Liver (tissue), 9 donors: ENCODE measurements around the gene IFI16. TPM values are rescaled to one million over a fixed set of nuclear protein-coding genes. Genes with fewer than 3 reads are reported as not detected.
A peak's percentile ranks its signal among the peaks of the same experiment; 100 is the strongest.

ENCODE experiments used
- DNase-seq: peaks from one replicate; pipeline ENCODE4 v3.0.0-alpha.2; 2017; ENCODE audit warnings: low spot score
- H3K27ac ChIP-seq, 2 donors: one replicate each; pipeline ENCODE4 v1.7.0; 2013; ENCODE audit warnings: inconsistent platforms in 2 of 2, low read length in 2 of 2, control low read depth in 1 of 2, low read depth in 1 of 2, mild to moderate bottlenecking in 1 of 2
- H3K27me3 ChIP-seq, 4 donors: one replicate each; pipeline versions ENCODE4 v1.6.1 to v1.7.0; 2013; ENCODE audit warnings: low read length in 3 of 4, inconsistent platforms in 1 of 4, mild to moderate bottlenecking in 1 of 4, moderate library complexity in 1 of 4; ENCODE audit not compliant: control insufficient read depth in 4 of 4, insufficient read depth in 4 of 4
- H3K36me3 ChIP-seq, 4 donors: one replicate each; pipeline versions ENCODE4 v1.6.1 to v1.7.0; 2013; ENCODE audit warnings: low read length in 3 of 4, mild to moderate bottlenecking in 3 of 4, low read depth in 1 of 4, moderate library complexity in 1 of 4; ENCODE audit not compliant: control insufficient read depth in 4 of 4, insufficient read depth in 3 of 4
- H3K4me1 ChIP-seq, 4 donors: one replicate each; pipeline versions ENCODE4 v1.6.1 to v1.7.0; 2013; ENCODE audit warnings: low read length in 3 of 4, mild to moderate bottlenecking in 3 of 4, moderate library complexity in 1 of 4; ENCODE audit not compliant: control insufficient read depth in 4 of 4, insufficient read depth in 4 of 4
- H3K4me3 ChIP-seq, 3 donors: one replicate each; pipeline versions ENCODE4 v1.6.1 to v1.7.0; 2013; ENCODE audit warnings: low read length in 3 of 3, control low read depth in 1 of 3, low read depth in 1 of 3, mild to moderate bottlenecking in 1 of 3
- H3K9ac ChIP-seq, 2 donors: one replicate each; pipeline ENCODE4 v1.7.0; 2013; ENCODE audit warnings: low read length in 2 of 2, mild to moderate bottlenecking in 2 of 2, moderate library complexity in 2 of 2, control low read depth in 1 of 2, low read depth in 1 of 2
- H3K9me3 ChIP-seq, 4 donors: one replicate each; pipeline versions ENCODE4 v1.6.1 to v1.7.0; 2013; ENCODE audit warnings: low read length in 3 of 4; ENCODE audit not compliant: control insufficient read depth in 4 of 4
- ATF3 ChIP-seq: IDR thresholded peaks from 2 replicates; pipeline ENCODE4 v1.6.1; 2016; ENCODE audit warnings: antibody characterized with exemption
- CTCF ChIP-seq: fragments of 150-350 bp; IDR thresholded peaks from 2 replicates; pipeline ENCODE4 v1.5.1; 2017; ENCODE audit warnings: improper control_type of control experiment, low read depth, low read length; ENCODE audit not compliant: missing input control
- EGR1 ChIP-seq, 2 donors: IDR thresholded peaks; 2 replicates each; pipeline ENCODE4 v1.6.1; 2016 to 2018; ENCODE audit warnings: antibody characterized with exemption in 2 of 2, low read depth in 2 of 2
- FOXA1 ChIP-seq: IDR thresholded peaks from 2 replicates; pipeline ENCODE4 v1.6.1; 2016; ENCODE audit warnings: antibody characterized with exemption
- FOXA2 ChIP-seq: IDR thresholded peaks from 2 replicates; pipeline ENCODE4 v1.6.1; 2016; ENCODE audit warnings: antibody characterized with exemption
- GABPA ChIP-seq, 2 donors: IDR thresholded peaks in 1 of 2; conservative IDR thresholded peaks in 1 of 2; 2 replicates each; pipeline ENCODE4 v1.6.1; 2016; ENCODE audit warnings: antibody characterized with exemption in 2 of 2, mild to moderate bottlenecking in 1 of 2, moderate library complexity in 1 of 2
- HNF4A ChIP-seq, 2 donors: conservative IDR thresholded peaks; 2 replicates each; pipeline ENCODE4 v1.6.1; 2016; ENCODE audit warnings: antibody characterized with exemption in 2 of 2, mild to moderate bottlenecking in 2 of 2
- HNF4G ChIP-seq: IDR thresholded peaks from 2 replicates; pipeline ENCODE4 v1.6.1; 2016; ENCODE audit warnings: antibody characterized with exemption
- JUND ChIP-seq, 2 donors: IDR thresholded peaks; 2 replicates each; pipeline ENCODE4 v1.6.1; 2016; ENCODE audit warnings: antibody characterized with exemption in 2 of 2
- NR2F2 ChIP-seq: IDR thresholded peaks from 2 replicates; pipeline ENCODE4 v1.6.1; 2016; ENCODE audit warnings: antibody characterized with exemption
- RAD21 ChIP-seq, 2 donors: IDR thresholded peaks; 2 replicates each; pipeline ENCODE4 v1.6.1; 2016; ENCODE audit warnings: antibody characterized with exemption in 2 of 2, mild to moderate bottlenecking in 2 of 2
- REST ChIP-seq: IDR thresholded peaks from 2 replicates; pipeline ENCODE4 v1.6.1; 2016; ENCODE audit warnings: antibody characterized with exemption, mild to moderate bottlenecking
- RXRA ChIP-seq, 2 donors: IDR thresholded peaks; 2 replicates each; pipeline ENCODE4 v1.6.1; 2017 to 2018; ENCODE audit warnings: antibody characterized with exemption in 2 of 2, mild to moderate bottlenecking in 1 of 2
- SP1 ChIP-seq: IDR thresholded peaks from 2 replicates; pipeline ENCODE4 v1.6.1; 2018; ENCODE audit warnings: antibody characterized with exemption, mild to moderate bottlenecking
- TAF1 ChIP-seq: conservative IDR thresholded peaks from 2 replicates; pipeline ENCODE4 v1.6.1; 2016; ENCODE audit warnings: antibody characterized with exemption, mild to moderate bottlenecking
- YY1 ChIP-seq: IDR thresholded peaks from 2 replicates; pipeline ENCODE4 v1.6.1; 2016; ENCODE audit warnings: antibody characterized with exemption, mild to moderate bottlenecking
- ZBTB33 ChIP-seq: IDR thresholded peaks from 2 replicates; pipeline ENCODE4 v1.6.1; 2016; ENCODE audit warnings: antibody characterized with exemption
- WGBS: extraction: QIAGEN DNeasy Blood & Tissue Kit; methylation state at CpG from one replicate; pipeline ENCODE4 v1.1.7; 2013; 5-methylcytosine and 5-hydroxymethylcytosine counted together
- polyA plus RNA-seq, 2 donors: library from polyadenylated mRNA; stranded (reverse) in 1 of 2; unstranded in 1 of 2; fragments of 200-250 nt in 1 of 2; fragments of >200 nt in 1 of 2; fragmentation: Nextera tagmentation in 1 of 2; extraction: Ambion mirVana in 1 of 2; gene quantifications; one replicate each; pipeline versions ENCODE4 v1.2.1 to v1.2.3, GENCODE V29; 2013 to 2015
- total RNA-seq, 2 donors: library from RNA; depleted of rRNA; stranded (reverse); fragments of >200 nt; gene quantifications; one replicate each; pipeline ENCODE4 v1.2.3, GENCODE V29; 2014
- donor health status: healthy.
- donor health status: healthy.
- donor health status: healthy.
- donor health status: healthy.
- donor health status: healthy.

Gene IFI16
- total and polyA plus RNA-seq, 4 donors, result 7.9 to 10.3 (median 9.0) TPM

- Histone ChIP-seq H3K27ac (no peak overlapping the region), H3K27me3 (peaks cover 0 to 3% (median 0%) of the 10 kb centered on the region in 4 donors), H3K9me3 (no peaks in the 10 kb centered on the region), H3K4me3 (no peak overlapping the region), H3K9ac (no peak overlapping the region), H3K36me3 (no peaks in the 10 kb centered on the region), H3K4me1 (peaks cover 0 to 3% (median 0%) of the 10 kb centered on the region in 4 donors)
- DNase-seq, result no peak
- TF ChIP-seq YY1 (no peak), ZBTB33 (no peak)
These were observed 2.0 kb upstream of the IFI16 start for GRCh38 chr1:159007726-159008125.

GRCh38 chr1:159008744-159009188, 941 bp upstream of the IFI16 start:
- 48% methylated on average over 4 of the region's 4 CpGs for WGBS
- TF ChIP-seq RAD21 (IDR thresholded peaks at IDR 0.05) (no peak), JUND (IDR thresholded peaks at IDR 0.05) (no peak), GABPA (IDR thresholded peaks at IDR 0.05 in 1 of 2, conservative IDR thresholded peaks at IDR 0.05 in 1 of 2) (no peak)
- peak overlapping the region; percentile 64 to 89 for H3K27ac ChIP-seq
- no peaks in the 10 kb centered on the region for H3K36me3 ChIP-seq
- H3K9me3 ChIP-seq, result no peaks in the 10 kb centered on the region
- H3K27me3 ChIP-seq, result peaks cover 0 to 3% (median 0%) of the 10 kb centered on the region in 4 donors
- H3K9ac ChIP-seq, result peak overlapping the region in 1 of 2 donors; percentile 91
- H3K4me1 ChIP-seq, result peaks cover 0 to 3% (median 0%) of the 10 kb centered on the region in 4 donors
- DNase-seq, result no peak
- no peak overlapping the region for H3K4me3 ChIP-seq

- peak overlapping the region in 1 of 2 donors; percentile 91 for H3K9ac ChIP-seq
- TF ChIP-seq GABPA (IDR thresholded peaks at IDR 0.05 in 1 of 2, conservative IDR thresholded peaks at IDR 0.05 in 1 of 2) (no peak), FOXA2 (no peak), NR2F2 (no peak), YY1 (no peak), SP1 (no peak), RAD21 (IDR thresholded peaks at IDR 0.05) (no peak), HNF4A (conservative IDR thresholded peaks at IDR 0.05) (no peak), TAF1 (no peak), RXRA (IDR thresholded peaks at IDR 0.05) (no peak), FOXA1 (no peak), HNF4G (no peak), ATF3 (no peak), CTCF (no peak), REST (no peak), JUND (IDR thresholded peaks at IDR 0.05) (no peak), ZBTB33 (no peak), EGR1 (IDR thresholded peaks at IDR 0.05; ENCODE audit: low read depth in 2 of 2) (no peak)
- peak overlapping the region in 1 of 3 donors; percentile 55 for H3K4me3 ChIP-seq
- no peaks in the 10 kb centered on the region for H3K36me3 ChIP-seq
- H3K9me3 ChIP-seq, result no peaks in the 10 kb centered on the region
- peaks cover 0 to 3% (median 0%) of the 10 kb centered on the region in 4 donors for H3K4me1 ChIP-seq
- H3K27ac ChIP-seq, result peak overlapping the region; percentile 64 to 89
- DNase-seq, result no peak
- H3K27me3 ChIP-seq, result peaks cover 0 to 3% (median 0%) of the 10 kb centered on the region in 4 donors
- 47% methylated on average over 2 of the region's 2 CpGs for WGBS
These were observed 420 bp upstream of the IFI16 start for GRCh38 chr1:159009287-159009686.
